ENCODE data around the gene ATXN1.

ATXN1 gene

DNA sequence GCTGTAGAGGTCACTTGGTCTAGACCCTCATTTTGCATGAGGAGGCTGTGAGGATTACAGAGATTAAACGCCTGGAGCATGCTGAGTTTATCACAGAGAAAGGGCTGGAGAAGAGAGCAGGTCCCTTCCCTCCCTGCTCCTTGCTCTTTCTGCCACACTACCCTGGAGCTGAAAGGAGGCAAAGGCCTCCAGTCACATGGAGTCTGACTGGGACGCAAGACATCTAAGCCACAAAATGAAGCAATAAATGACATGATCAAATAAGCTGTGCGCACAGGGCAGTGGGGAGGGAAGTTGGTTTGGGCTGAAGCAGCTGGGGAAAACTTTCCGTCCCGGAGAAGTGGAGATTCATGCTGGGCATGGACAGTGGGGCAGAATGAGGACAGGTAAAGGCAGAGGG is 33.3 kb downstream of the ATXN1 start:
- ATAC-seq = no peak

GRCh38 chr6:16725145-16725864 is 36.0 kb downstream of the ATXN1 start:
- no peak for ATAC-seq
- TF ChIP-seq, protein P1, sequence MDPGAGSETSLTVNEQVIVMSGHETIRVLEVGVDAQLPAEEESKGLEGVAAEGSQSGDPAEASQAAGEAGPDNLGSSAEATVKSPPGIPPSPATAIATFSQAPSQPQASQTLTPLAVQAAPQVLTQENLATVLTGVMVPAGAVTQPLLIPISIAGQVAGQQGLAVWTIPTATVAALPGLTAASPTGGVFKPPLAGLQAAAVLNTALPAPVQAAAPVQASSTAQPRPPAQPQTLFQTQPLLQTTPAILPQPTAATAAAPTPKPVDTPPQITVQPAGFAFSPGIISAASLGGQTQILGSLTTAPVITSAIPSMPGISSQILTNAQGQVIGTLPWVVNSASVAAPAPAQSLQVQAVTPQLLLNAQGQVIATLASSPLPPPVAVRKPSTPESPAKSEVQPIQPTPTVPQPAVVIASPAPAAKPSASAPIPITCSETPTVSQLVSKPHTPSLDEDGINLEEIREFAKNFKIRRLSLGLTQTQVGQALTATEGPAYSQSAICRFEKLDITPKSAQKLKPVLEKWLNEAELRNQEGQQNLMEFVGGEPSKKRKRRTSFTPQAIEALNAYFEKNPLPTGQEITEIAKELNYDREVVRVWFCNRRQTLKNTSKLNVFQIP (CRISPR knock-in tag; IDR thresholded peaks at IDR 0.05; ENCODE audit: borderline replicate concordance, low read depth) = no peak
- TF ChIP-seq RARB (CRISPR knock-in tag; IDR thresholded peaks at IDR 0.05) (no peak), CSDC2 (CRISPR knock-in tag; IDR thresholded peaks at IDR 0.05) (no peak), CREB5 (CRISPR knock-in tag; IDR thresholded peaks at IDR 0.05; ENCODE audit: low read depth) (no peak), OSR1 (CRISPR knock-in tag; IDR thresholded peaks at IDR 0.05) (no peak), ZFP3 (CRISPR knock-in tag; IDR thresholded peaks at IDR 0.05) (no peak)

More for the DNA sequence above, 33.3 kb downstream of the ATXN1 start:
- TF ChIP-seq, protein P2, sequence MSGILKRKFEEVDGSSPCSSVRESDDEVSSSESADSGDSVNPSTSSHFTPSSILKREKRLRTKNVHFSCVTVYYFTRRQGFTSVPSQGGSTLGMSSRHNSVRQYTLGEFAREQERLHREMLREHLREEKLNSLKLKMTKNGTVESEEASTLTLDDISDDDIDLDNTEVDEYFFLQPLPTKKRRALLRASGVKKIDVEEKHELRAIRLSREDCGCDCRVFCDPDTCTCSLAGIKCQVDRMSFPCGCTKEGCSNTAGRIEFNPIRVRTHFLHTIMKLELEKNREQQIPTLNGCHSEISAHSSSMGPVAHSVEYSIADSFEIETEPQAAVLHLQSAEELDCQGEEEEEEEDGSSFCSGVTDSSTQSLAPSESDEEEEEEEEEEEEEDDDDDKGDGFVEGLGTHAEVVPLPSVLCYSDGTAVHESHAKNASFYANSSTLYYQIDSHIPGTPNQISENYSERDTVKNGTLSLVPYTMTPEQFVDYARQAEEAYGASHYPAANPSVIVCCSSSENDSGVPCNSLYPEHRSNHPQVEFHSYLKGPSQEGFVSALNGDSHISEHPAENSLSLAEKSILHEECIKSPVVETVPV (CRISPR knock-in tag; IDR thresholded peaks at IDR 0.05) = no peak
- TF ChIP-seq PPARA (CRISPR knock-in tag; IDR thresholded peaks at IDR 0.05; ENCODE audit: borderline replicate concordance) (no peak), ESRRG (CRISPR knock-in tag; IDR thresholded peaks at IDR 0.05) (no peak), CREB5 (CRISPR knock-in tag; IDR thresholded peaks at IDR 0.05; ENCODE audit: low read depth) (no peak)

DNA sequence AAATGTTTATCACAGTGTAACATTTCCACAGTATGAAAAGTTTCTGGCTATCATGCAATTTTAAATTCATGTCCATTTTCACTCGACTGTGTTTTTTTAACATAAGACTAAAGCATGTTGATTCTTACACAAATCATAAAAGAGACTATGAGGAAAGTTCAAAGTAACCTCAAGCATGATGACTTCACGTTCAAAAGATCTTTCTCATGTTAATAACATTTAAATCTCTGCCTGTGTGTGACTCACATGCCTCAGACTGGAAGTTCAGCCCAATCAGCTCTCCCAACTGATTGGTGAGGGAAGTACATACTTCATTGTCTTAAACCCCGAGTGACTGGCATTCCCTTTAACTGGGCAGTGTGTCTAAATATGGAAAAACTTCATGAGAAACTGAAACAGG is 37.4 kb downstream of the ATXN1 start:
- peak; percentile 94 for ATAC-seq
- TF ChIP-seq ISL1 (CRISPR knock-in tag; IDR thresholded peaks at IDR 0.05) = peak; percentile 36; the same call in 1 of the 2 replicates
- TF ChIP-seq BACH2 (CRISPR knock-in tag; IDR thresholded peaks at IDR 0.05; ENCODE audit: borderline replicate concordance) = no peak

- no peak for TF ChIP-seq ZC3H10 (CRISPR knock-in tag; IDR thresholded peaks at IDR 0.05)
- no peak for TF ChIP-seq TCF4 (CRISPR knock-in tag; IDR thresholded peaks at IDR 0.05; ENCODE audit: borderline replicate concordance)
- TF ChIP-seq ZNF8 (CRISPR knock-in tag; IDR thresholded peaks at IDR 0.05) = no peak
- no peak for TF ChIP-seq ISL1 (CRISPR knock-in tag; IDR thresholded peaks at IDR 0.05)
- TF ChIP-seq SNAI2 (CRISPR knock-in tag; IDR thresholded peaks at IDR 0.05) = no peak
- no peak for TF ChIP-seq ZFP3 (CRISPR knock-in tag; IDR thresholded peaks at IDR 0.05)
- TF ChIP-seq ZFP30 (CRISPR knock-in tag; IDR thresholded peaks at IDR 0.05) = no peak
- TF ChIP-seq ZNF70 (CRISPR knock-in tag; IDR thresholded peaks at IDR 0.05) = no peak
- no peak for TF ChIP-seq ARNTL (CRISPR knock-in tag; IDR thresholded peaks at IDR 0.05; ENCODE audit: borderline replicate concordance, low read depth)
- TF ChIP-seq ZNF565 (CRISPR knock-in tag; conservative IDR thresholded peaks at IDR 0.05; ENCODE audit: low read depth) = no peak
- no peak for TF ChIP-seq OSR1 (CRISPR knock-in tag; IDR thresholded peaks at IDR 0.05)
- TF ChIP-seq, protein P2 (CRISPR knock-in tag; IDR thresholded peaks at IDR 0.05) = no peak
- TF ChIP-seq TSHZ2 (CRISPR knock-in tag; IDR thresholded peaks at IDR 0.05) = no peak
- TF ChIP-seq, protein P1 (CRISPR knock-in tag; IDR thresholded peaks at IDR 0.05; ENCODE audit: borderline replicate concordance, low read depth) = no peak
- ATAC-seq = no peak
Measured at GRCh38 chr6:16723402-16723801, 37.9 kb downstream of the ATXN1 start.
